ENCODE results near the gene RAB19.

GRCh38 chr7:140375892-140376730 lies 27.7 kb upstream of the RAB19 start:
- no peak for TF ChIP-seq CTCF (conservative IDR thresholded peaks at IDR 0.05; ENCODE audit: low read depth, low read length)
- no peak for TF ChIP-seq EZH2phosphoT487 (IDR thresholded peaks at IDR 0.05; ENCODE audit: borderline replicate concordance, low read length)
